Neuron (in vitro differentiated cells): ENCODE data around the gene MEOX1.
"Not testable (repeated sequence)": the region's sequence is repeated elsewhere in the genome, so short reads cannot be mapped to it uniquely, and the experiment has no call there.

Source experiments
- H2AFZ ChIP-seq: one replicate; pipeline ENCODE4 v1.6.1; 2013; ENCODE audit warnings: low read depth, mild to moderate bottlenecking, inconsistent platforms, low read length, moderate library complexity
- H3K27me3 ChIP-seq: one replicate; pipeline ENCODE4 v1.6.1; 2013; ENCODE audit warnings: low read length; ENCODE audit not compliant: insufficient read depth
- H3K36me3 ChIP-seq: one replicate; pipeline ENCODE4 v1.6.1; 2013; ENCODE audit warnings: low read length; ENCODE audit not compliant: insufficient read depth
- H3K4me1 ChIP-seq: one replicate; pipeline ENCODE4 v1.6.1; 2013; ENCODE audit warnings: low read length; ENCODE audit not compliant: insufficient read depth
- H3K4me3 ChIP-seq: 2 replicates; pipeline ENCODE4 v1.5.1; 2013; ENCODE audit warnings: mild to moderate bottlenecking, low read length, moderate library complexity
- H3K9me3 ChIP-seq: one replicate; pipeline ENCODE4 v1.6.1; 2013; ENCODE audit warnings: low read length

The MEOX1 gene

DNA sequence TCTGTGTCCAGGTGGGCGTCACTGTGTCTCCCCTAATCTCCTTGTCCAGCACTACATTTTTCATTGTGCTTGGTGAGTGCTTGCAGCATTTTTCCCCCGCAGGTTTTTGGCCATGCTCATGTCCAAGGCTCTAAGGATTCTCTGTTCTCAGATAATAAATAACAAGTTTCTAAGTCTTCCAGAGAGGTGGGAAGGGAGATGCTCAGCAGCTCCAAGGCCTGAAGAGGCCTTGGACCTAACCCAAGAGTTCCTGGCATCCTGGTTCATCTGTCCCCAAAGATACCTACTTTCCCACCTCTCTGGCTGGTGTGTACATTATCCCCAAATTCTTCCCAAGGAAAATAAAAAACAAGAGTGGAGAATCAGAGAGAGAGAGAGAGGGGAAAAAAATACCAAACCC is 45.3 kb downstream of the MEOX1 start:
- H3K4me1 ChIP-seq, result no peaks in the 10 kb centered on the region
- no peak overlapping the region for H2AFZ ChIP-seq
- no peaks in the 10 kb centered on the region for H3K36me3 ChIP-seq
- peaks cover 7% of the 10 kb centered on the region for H3K27me3 ChIP-seq
- H3K4me3 ChIP-seq, result no peak overlapping the region
- no peaks in the 10 kb centered on the region for H3K9me3 ChIP-seq

DNA sequence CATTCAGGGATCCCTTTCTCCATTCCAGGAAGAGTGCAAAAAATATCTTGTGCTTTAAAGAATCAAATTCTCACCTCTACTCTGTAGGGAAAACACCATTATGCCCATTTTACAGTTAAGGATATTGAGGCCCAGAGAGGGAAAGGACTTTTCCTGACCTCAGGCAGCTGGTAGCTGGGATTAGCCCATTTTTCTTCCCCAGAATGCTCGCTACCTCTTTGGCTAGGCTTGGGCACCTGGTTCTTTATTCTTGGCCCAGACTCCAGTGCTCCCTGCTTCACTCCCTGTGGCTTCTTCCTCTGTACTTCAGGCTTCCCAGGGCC is 45.7 kb downstream of the MEOX1 start:
- Histone ChIP-seq H3K27me3 (peaks cover 7% of the 10 kb centered on the region), H3K4me3 (no peak overlapping the region)

DNA sequence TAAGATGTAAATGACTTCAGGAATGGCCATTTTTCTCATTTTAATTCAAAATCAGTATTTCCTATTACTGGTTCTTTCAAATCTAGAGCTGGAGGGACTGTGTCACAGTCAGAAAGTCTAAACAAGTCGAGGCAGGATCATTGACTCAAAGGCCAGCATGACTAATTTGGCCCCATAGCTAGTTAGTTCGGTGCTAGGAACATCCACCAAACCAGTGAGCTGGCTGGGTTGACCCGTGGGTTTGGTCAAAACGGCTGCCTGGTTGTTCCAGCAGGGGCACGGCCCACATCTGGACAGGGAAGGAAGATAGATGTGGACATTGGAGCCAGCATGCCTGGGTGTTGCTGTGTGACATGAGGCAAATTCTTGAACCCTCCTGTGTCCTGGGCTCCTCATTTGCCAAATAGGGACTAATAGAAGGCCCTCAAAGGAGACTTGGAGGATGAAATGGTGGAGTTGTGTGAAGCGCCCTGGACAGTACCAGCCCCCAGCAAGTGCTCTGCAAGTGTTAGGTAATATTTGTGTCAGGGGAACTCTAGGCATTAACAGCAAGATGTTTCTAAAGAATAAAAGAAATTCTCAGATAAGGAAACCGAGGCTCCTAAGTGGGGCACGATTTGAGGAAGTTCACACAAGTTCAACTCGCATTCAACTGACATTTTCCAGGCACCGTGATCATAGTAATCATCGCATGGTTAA is 46.2 kb downstream of the MEOX1 start:
- no peaks in the 10 kb centered on the region for H3K36me3 ChIP-seq
- peaks cover 7% of the 10 kb centered on the region for H3K27me3 ChIP-seq
- no peak overlapping the region for H2AFZ ChIP-seq
- no peaks in the 10 kb centered on the region for H3K9me3 ChIP-seq
- no peak overlapping the region for H3K4me3 ChIP-seq
- no peaks in the 10 kb centered on the region for H3K4me1 ChIP-seq

More for the DNA sequence above, 45.7 kb downstream of the MEOX1 start:
- Histone ChIP-seq H3K36me3 (no peaks in the 10 kb centered on the region), H3K4me1 (no peaks in the 10 kb centered on the region), H3K9me3 (no peaks in the 10 kb centered on the region), H2AFZ (no peak overlapping the region)

DNA sequence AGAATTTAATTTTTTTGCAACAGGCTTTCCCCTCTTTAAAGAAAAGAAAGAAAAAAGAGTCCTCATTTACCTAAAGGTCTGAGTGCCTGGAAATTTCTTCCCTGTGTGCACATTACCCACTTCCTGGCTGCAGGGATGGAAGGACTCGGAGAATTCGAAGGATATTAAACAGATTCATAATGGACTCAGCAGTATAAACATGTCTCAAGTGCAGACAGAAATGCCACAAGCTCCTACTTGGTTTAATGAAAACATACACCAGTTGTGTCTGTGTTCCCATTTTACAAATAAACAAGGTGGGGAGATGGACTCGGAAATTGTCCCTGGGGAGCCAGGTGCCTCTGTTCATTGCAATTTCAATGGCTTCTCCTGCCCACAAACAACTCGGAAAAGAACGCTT is 47.2 kb downstream of the MEOX1 start:
- H3K27me3 ChIP-seq, result peaks cover 7% of the 10 kb centered on the region
- no peaks in the 10 kb centered on the region for H3K4me1 ChIP-seq
- no peaks in the 10 kb centered on the region for H3K9me3 ChIP-seq
- no peaks in the 10 kb centered on the region for H3K36me3 ChIP-seq
- H3K4me3 ChIP-seq, result no peak overlapping the region
- H2AFZ ChIP-seq, result no peak overlapping the region

DNA sequence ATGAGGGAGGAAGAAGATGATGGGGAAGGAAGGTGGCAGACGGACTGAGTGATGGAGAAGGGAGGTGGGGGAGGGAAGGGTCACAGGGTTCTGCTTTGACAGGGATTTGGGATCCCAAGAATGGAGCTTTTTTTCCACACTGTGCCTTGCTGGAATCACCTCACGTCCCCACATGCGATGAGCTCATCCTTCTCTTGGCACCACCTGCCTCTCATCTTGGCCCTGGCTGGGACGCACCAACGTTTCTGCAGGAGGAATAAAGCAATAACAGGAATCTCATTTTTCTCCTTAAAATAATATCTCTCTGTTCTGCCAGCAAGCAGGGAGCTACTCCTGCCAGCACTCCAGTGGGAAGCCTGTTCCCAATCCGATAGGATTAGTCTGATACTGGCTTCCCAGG is 47.8 kb downstream of the MEOX1 start:
- H3K4me3 ChIP-seq, result no peak overlapping the region
- H3K27me3 ChIP-seq, result peaks cover 7% of the 10 kb centered on the region
- no peaks in the 10 kb centered on the region for H3K36me3 ChIP-seq
- H2AFZ ChIP-seq, result no peak overlapping the region
- H3K4me1 ChIP-seq, result no peaks in the 10 kb centered on the region
- no peaks in the 10 kb centered on the region for H3K9me3 ChIP-seq

DNA sequence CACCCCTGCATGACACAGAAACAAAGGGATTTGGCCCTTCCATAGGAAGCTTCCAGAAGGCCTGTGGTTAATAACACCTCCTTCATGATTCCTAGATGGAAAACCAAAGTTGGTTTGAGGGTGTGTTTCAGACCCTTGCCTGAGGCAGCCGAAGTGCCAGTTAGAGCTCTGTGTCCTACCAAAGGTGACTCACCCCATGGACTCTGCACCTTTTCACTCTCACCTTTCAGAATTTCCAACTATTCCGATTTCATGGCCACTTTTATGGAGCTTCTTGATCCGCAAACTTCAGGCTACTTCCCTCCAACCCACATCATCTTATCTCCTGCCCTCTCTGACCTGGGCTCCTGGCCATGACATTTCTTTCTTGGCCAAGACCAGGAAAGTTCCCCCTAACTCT is 49.2 kb downstream of the MEOX1 start:
- Histone ChIP-seq H3K36me3 (no peaks in the 10 kb centered on the region), H3K9me3 (no peaks in the 10 kb centered on the region), H3K4me3 (no peak overlapping the region), H3K27me3 (peaks cover 3% of the 10 kb centered on the region), H2AFZ (no peak overlapping the region), H3K4me1 (no peaks in the 10 kb centered on the region)

DNA sequence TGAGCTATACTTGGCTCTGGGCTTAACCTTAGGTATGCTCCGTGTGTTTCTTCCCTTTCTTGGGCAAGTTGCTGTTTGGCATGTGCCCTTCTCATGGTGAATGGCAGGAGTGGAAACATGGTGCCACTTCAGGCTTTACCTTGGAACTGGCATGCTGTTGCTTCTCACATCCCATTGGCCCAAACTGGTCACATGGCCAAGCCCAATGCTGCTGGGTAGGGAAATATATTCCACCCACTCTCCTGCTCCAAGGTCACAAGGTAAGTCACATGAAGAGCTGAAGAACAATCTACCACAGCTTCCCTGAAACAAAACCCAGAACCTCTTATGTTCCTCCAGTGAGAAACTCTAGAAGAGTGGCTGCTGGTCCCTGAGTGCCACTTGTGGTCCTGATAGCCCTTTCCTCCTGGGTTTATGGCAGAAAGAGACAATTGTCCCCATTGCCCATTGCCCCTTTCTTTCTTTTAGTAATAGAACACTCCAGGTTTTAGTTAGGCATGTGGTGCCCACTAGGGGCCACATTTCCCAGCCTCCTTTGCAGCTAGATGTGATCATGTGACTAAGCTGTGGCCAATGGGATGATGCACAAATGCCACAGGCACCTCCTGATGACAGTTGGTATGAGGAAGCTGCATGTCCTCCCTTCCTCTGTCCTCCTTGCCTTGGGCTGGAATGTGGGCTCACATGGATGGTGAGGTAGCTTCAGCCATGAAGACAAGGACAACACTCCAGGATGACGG is 50.3 kb downstream of the MEOX1 start:
- Histone ChIP-seq H2AFZ (no peak overlapping the region), H3K9me3 (no peaks in the 10 kb centered on the region), H3K27me3 (peaks cover 3% of the 10 kb centered on the region), H3K4me1 (no peaks in the 10 kb centered on the region), H3K36me3 (no peaks in the 10 kb centered on the region), H3K4me3 (no peak overlapping the region)

DNA sequence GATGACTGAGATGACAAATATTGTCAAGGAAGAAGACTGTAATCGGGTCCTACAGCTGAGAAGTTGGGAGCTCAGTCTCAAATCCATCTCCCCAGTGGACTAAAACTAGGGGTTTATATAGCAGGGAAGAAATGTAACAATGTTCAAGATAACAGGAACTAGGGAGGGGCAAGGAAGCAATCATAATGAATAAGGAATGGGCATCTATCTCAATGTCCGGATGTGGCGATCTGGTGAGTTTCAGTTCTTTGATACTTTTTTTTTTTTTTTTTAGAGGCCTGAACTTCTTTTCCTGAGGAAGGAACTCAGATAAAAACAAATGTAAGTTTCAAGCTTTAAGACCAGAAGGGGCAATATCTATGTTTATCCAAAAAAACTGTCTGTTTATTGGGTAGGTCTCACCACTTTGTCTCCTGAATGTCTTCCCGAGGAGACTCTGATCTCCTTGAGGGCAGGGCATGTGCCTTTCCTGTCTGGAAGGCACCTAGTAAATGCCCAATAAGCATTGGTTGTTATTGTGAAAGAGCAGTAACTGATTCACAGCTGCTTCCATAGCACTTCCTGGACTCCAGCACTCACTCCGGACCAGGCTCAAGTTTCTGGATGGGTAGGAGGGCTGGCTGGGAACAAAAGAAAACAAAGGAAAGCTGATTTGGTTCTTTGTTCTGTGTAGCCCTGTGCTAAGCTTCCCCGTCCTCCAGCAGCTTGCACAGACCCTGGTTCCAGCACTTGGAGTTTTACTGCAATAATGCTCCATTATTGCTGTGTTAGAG is 51.9 kb downstream of the MEOX1 start:
- H3K4me3 ChIP-seq, result no peak overlapping the region
- H2AFZ ChIP-seq, result no peak overlapping the region
- H3K36me3 ChIP-seq, result no peaks in the 10 kb centered on the region
- no peaks in the 10 kb centered on the region for H3K4me1 ChIP-seq
- no peaks in the 10 kb centered on the region for H3K9me3 ChIP-seq
- H3K27me3 ChIP-seq, result peaks cover 3% of the 10 kb centered on the region

DNA sequence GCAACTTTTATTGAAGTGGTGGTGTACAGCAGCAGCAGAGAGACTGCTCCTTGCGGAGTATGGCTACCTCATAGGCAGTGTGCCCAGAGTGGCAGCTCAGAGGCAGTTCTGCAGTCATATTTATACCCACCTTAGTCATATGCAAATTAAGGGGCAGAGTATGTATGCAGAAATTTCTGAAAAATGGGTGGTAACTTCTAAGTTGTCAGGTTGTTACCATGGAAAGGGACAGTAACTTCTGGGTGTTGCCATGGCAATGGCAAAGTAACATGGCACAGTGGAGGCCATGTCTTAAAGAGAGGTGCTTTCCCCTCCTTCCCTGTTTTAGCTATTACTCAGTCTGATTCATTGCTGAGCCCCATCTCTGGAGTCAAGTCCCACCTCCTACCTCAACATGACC is 53.4 kb downstream of the MEOX1 start:
- no peaks in the 10 kb centered on the region for H3K36me3 ChIP-seq
- no peaks in the 10 kb centered on the region for H3K27me3 ChIP-seq
- H3K4me3 ChIP-seq, result no peak overlapping the region
- H3K9me3 ChIP-seq, result no peaks in the 10 kb centered on the region
- no peaks in the 10 kb centered on the region for H3K4me1 ChIP-seq
- no peak overlapping the region for H2AFZ ChIP-seq

DNA sequence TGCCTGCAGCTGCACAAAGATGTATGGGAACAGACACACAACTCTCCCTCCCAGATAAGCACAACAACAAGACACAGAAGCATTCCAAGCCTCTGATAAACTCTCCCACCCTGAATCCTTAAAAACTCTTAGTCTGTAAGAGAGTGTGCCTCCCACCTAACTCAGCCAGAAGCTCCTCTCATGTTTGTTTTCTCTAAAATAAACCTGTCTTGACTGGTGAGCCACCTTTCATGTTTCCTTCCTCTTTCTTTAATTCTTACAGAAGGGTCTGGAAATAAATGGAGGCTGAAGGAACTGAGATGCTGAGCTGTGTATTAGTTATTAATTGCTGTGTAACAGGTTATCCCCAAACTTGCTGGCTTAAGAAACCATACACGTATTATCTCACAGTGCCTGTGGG is 57.2 kb downstream of the MEOX1 start:
- no peak overlapping the region for H3K4me3 ChIP-seq
- H3K4me1 ChIP-seq, result no peaks in the 10 kb centered on the region
- H3K36me3 ChIP-seq, result no peaks in the 10 kb centered on the region
- H2AFZ ChIP-seq, result no peak overlapping the region
- H3K9me3 ChIP-seq, result no peaks in the 10 kb centered on the region
- H3K27me3 ChIP-seq, result no peaks in the 10 kb centered on the region

DNA sequence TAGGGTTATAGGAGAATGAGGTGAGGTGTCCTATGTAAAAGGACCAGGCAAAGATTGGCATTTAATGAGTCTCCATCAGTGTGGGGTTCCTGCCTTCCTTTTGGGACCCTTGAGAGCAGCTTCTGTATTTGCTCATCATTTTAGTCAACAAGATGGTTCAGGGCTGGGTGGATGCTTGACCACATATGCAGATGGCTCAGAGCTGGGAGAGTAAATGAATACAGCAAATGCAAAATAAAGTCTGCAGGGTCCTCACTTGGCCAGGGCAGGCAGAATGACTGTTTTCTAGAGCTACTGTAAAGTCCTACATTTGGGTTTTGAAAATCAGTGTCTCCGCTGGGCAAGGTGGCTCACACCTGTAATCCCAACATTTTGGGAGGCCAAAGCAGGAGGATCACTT is 58.4 kb downstream of the MEOX1 start:
- no peaks in the 10 kb centered on the region for H3K4me1 ChIP-seq
- no peaks in the 10 kb centered on the region for H3K27me3 ChIP-seq
- no peak overlapping the region for H3K4me3 ChIP-seq
- H2AFZ ChIP-seq, result no peak overlapping the region
- H3K36me3 ChIP-seq, result no peaks in the 10 kb centered on the region
- H3K9me3 ChIP-seq, result no peaks in the 10 kb centered on the region

DNA sequence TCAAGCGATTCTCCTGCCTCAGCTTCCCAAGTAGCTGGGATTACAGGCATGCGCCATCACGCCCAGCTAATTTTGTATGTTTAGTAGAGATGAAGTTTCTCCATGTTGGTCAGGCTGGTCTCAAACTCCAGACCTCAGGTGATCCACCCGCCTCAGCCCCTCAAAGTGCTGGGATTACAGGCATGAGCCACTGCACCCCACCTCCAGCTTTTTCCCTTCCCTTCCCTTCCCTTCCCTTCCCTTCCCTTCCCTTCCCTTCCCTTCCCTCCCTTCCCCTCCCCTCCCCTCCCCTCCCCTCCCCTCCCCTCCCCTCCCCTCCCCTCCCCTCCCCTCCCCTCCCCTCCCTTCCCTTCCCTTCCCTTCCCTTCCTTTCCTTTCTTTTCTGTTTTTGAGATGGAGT is 59.2 kb downstream of the MEOX1 start:
- H2AFZ ChIP-seq, H3K27me3 ChIP-seq, H3K4me3 ChIP-seq, H3K36me3 ChIP-seq, H3K9me3 ChIP-seq, H3K4me1 ChIP-seq: not testable (repeated sequence)

DNA sequence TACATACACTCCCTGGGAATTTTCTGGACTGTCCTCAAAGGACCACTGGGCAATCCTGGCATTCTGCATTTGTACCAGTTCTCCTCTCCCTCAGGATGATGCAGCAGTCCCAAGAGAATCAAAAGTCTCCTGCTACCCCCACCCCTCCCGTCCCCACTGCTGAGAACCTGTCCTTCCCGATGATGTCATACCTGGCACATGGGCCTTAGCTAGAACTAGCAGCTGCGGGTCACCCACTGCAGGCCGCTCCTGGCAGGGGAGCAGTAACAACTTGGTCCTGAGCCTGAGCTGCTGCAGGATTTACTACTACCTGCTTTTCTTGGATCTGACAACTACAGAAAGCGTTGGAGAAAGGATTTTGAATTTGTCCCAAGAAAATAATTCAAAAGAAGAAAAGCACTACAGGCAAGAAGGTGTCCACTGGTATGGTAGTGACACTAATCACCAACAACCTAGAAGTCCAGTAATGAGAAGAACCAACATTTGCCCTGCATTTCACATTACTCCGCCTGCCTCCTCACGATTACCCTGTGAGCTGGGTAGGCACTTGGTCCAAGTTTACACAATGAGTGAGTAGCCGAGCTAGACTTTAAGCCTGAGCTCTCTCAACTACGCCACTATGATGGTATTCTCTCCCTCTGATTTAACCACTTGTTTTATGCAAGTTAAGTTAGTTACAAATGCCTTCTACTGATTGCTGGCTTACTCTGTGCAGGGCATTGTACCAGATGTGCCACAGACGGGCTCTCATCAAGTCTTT is 60.3 kb downstream of the MEOX1 start:
- no peaks in the 10 kb centered on the region for H3K36me3 ChIP-seq
- H3K9me3 ChIP-seq, result no peaks in the 10 kb centered on the region
- H3K4me1 ChIP-seq, result no peaks in the 10 kb centered on the region
- no peak overlapping the region for H2AFZ ChIP-seq
- no peak overlapping the region for H3K4me3 ChIP-seq
- H3K27me3 ChIP-seq, result no peaks in the 10 kb centered on the region
